NCI-H82 (cell line): ENCODE measurements around the gene IGIP.
A peak's percentile ranks its signal among the peaks of the same experiment; 100 is the strongest.

Experiments used
- DNase-seq: peaks from one replicate; lab custom pipeline; 2025; lab: John Stamatoyannopoulos, UW

IGIP gene

GRCh38 chr5:140111859-140112551 is 13.7 kb upstream of the IGIP start:
- DNase-seq: no peak

GRCh38 chr5:140112685-140113179 is 13.0 kb upstream of the IGIP start:
- DNase-seq: peak; percentile 74

GRCh38 chr5:140113180-140113698 is 12.5 kb upstream of the IGIP start:
- DNase-seq: peak; percentile 74

GRCh38 chr5:140113699-140114263 is 12.0 kb upstream of the IGIP start, which contains the start of gene PURA:
Gene PURA, plus strand, starts transcription at chr5:140114109. Its CDS starts 73 bp downstream, at chr5:140114182.
- peak; percentile 97 for DNase-seq

- peak; percentile 62 for DNase-seq
Observed at GRCh38 chr5:140114341-140115185, 11.2 kb upstream of the IGIP start.

GRCh38 chr5:140115186-140115500 is 10.6 kb upstream of the IGIP start:
- DNase-seq: peak; percentile 39

GRCh38 chr5:140116716-140117115 is 9.0 kb upstream of the IGIP start:
- DNase-seq: peak; percentile 49

- DNase-seq: no peak
Observed at GRCh38 chr5:140117523-140117922, 8.2 kb upstream of the IGIP start.

GRCh38 chr5:140118302-140118936 is 7.3 kb upstream of the IGIP start:
- DNase-seq: no peak

- DNase-seq: no peak
Observed at GRCh38 chr5:140126315-140127012, 727 bp downstream of the IGIP start.

GRCh38 chr5:140128376-140128775 is 2.6 kb downstream of the IGIP start:
- no peak for DNase-seq

GRCh38 chr5:140130949-140131733 is 5.4 kb downstream of the IGIP start:
- no peak for DNase-seq

GRCh38 chr5:140131967-140132409 is 6.3 kb downstream of the IGIP start:
- peak; percentile 29 for DNase-seq

- DNase-seq: no peak
Observed at GRCh38 chr5:140133514-140134167, 7.9 kb downstream of the IGIP start.

GRCh38 chr5:140134277-140134935 is 8.7 kb downstream of the IGIP start:
- DNase-seq: no peak

- DNase-seq: no peak
Observed at GRCh38 chr5:140135127-140135526, 9.4 kb downstream of the IGIP start.

GRCh38 chr5:140136624-140137023 is 10.9 kb downstream of the IGIP start:
- DNase-seq: no peak

GRCh38 chr5:140140435-140140834 is 14.7 kb downstream of the IGIP start:
- no peak for DNase-seq

- no peak for DNase-seq
Observed at GRCh38 chr5:140141241-140141640, 15.5 kb downstream of the IGIP start.

GRCh38 chr5:140142246-140142645 is 16.5 kb downstream of the IGIP start:
- DNase-seq: no peak
